Measurements from ENCODE around the gene ECHDC3.
"Not testable (repeated sequence)": the region's sequence is repeated elsewhere in the genome, so short reads cannot be mapped to it uniquely, and the experiment has no call there.

Gene ECHDC3

GRCh38 chr10:11704092-11704491 is 38.1 kb upstream of the ECHDC3 start:
- H3K27me3 ChIP-seq (ENCODE audit: control insufficient read depth, insufficient read depth, low read length), result no peaks in the 10 kb centered on the region
- no peak for DNase-seq (ENCODE audit: low read depth, low spot score)
- no peaks in the 10 kb centered on the region for H3K9me3 ChIP-seq (ENCODE audit: control insufficient read depth, insufficient read depth, low read length)
- no peak overlapping the region for H3K27ac ChIP-seq (ENCODE audit: low read length)
- H3K36me3 ChIP-seq (ENCODE audit: control insufficient read depth, insufficient read depth, low read length), result no peaks in the 10 kb centered on the region
- no peaks in the 10 kb centered on the region for H3K4me1 ChIP-seq (ENCODE audit: control insufficient read depth, insufficient read depth, low read length)
- H3K4me3 ChIP-seq (ENCODE audit: low read length), result no peak overlapping the region
- no CpG with 5 or more reads among the region's 8 CpGs for WGBS (ENCODE audit: insufficient coverage, insufficient read length)

- DNase-seq (ENCODE audit: low read depth, low spot score), result no peak
- Histone ChIP-seq H3K4me3 (ENCODE audit: low read length) (no peak overlapping the region), H3K27me3 (ENCODE audit: control insufficient read depth, insufficient read depth, low read length) (no peaks in the 10 kb centered on the region), H3K9me3 (ENCODE audit: control insufficient read depth, insufficient read depth, low read length) (no peaks in the 10 kb centered on the region), H3K36me3 (ENCODE audit: control insufficient read depth, insufficient read depth, low read length) (no peaks in the 10 kb centered on the region), H3K27ac (ENCODE audit: low read length) (no peak overlapping the region), H3K4me1 (ENCODE audit: control insufficient read depth, insufficient read depth, low read length) (no peaks in the 10 kb centered on the region)
- no CpG with 5 or more reads among the region's 4 CpGs for WGBS (ENCODE audit: insufficient coverage, insufficient read length)
Observed at GRCh38 chr10:11705722-11706121, 36.5 kb upstream of the ECHDC3 start.

GRCh38 chr10:11706895-11707567 is 35.2 kb upstream of the ECHDC3 start:
- WGBS (ENCODE audit: insufficient coverage, insufficient read length), result no CpG with 5 or more reads among the region's 10 CpGs
- no peak for DNase-seq (ENCODE audit: low read depth, low spot score)
- Histone ChIP-seq H3K36me3 (ENCODE audit: control insufficient read depth, insufficient read depth, low read length) (no peaks in the 10 kb centered on the region), H3K4me1 (ENCODE audit: control insufficient read depth, insufficient read depth, low read length) (no peaks in the 10 kb centered on the region), H3K27ac (ENCODE audit: low read length) (no peak overlapping the region), H3K4me3 (ENCODE audit: low read length) (no peak overlapping the region), H3K27me3 (ENCODE audit: control insufficient read depth, insufficient read depth, low read length) (no peaks in the 10 kb centered on the region), H3K9me3 (ENCODE audit: control insufficient read depth, insufficient read depth, low read length) (no peaks in the 10 kb centered on the region)

- DNase-seq (ENCODE audit: low read depth, low spot score), result no peak
- WGBS (ENCODE audit: insufficient coverage, insufficient read length), result no CpG with 5 or more reads among the region's 16 CpGs
- no peak overlapping the region for H3K4me3 ChIP-seq (ENCODE audit: low read length)
- no peak overlapping the region for H3K27ac ChIP-seq (ENCODE audit: low read length)
- H3K36me3 ChIP-seq (ENCODE audit: control insufficient read depth, insufficient read depth, low read length), result no peaks in the 10 kb centered on the region
- H3K9me3 ChIP-seq (ENCODE audit: control insufficient read depth, insufficient read depth, low read length), result no peaks in the 10 kb centered on the region
- H3K27me3 ChIP-seq (ENCODE audit: control insufficient read depth, insufficient read depth, low read length), result no peaks in the 10 kb centered on the region
- H3K4me1 ChIP-seq (ENCODE audit: control insufficient read depth, insufficient read depth, low read length), result no peaks in the 10 kb centered on the region
Observed at GRCh38 chr10:11707624-11708350, 34.4 kb upstream of the ECHDC3 start.

- WGBS (ENCODE audit: insufficient coverage, insufficient read length), result no CpG with 5 or more reads among the region's 6 CpGs
- not testable (repeated sequence) for H3K4me3 ChIP-seq (ENCODE audit: low read length); H3K27me3 ChIP-seq (ENCODE audit: control insufficient read depth, insufficient read depth, low read length); H3K9me3 ChIP-seq (ENCODE audit: control insufficient read depth, insufficient read depth, low read length); H3K4me1 ChIP-seq (ENCODE audit: control insufficient read depth, insufficient read depth, low read length); DNase-seq (ENCODE audit: low read depth, low spot score); H3K36me3 ChIP-seq (ENCODE audit: control insufficient read depth, insufficient read depth, low read length); H3K27ac ChIP-seq (ENCODE audit: low read length)
Observed at GRCh38 chr10:11708801-11709200, 33.4 kb upstream of the ECHDC3 start.

GRCh38 chr10:11712744-11713143 is 29.4 kb upstream of the ECHDC3 start:
- WGBS (ENCODE audit: insufficient coverage, insufficient read length), result no CpG with 5 or more reads among the region's 7 CpGs
- Histone ChIP-seq H3K4me1 (ENCODE audit: control insufficient read depth, insufficient read depth, low read length) (no peaks in the 10 kb centered on the region), H3K36me3 (ENCODE audit: control insufficient read depth, insufficient read depth, low read length) (no peaks in the 10 kb centered on the region), H3K27me3 (ENCODE audit: control insufficient read depth, insufficient read depth, low read length) (no peaks in the 10 kb centered on the region), H3K9me3 (ENCODE audit: control insufficient read depth, insufficient read depth, low read length) (no peaks in the 10 kb centered on the region), H3K4me3 (ENCODE audit: low read length) (no peak overlapping the region), H3K27ac (ENCODE audit: low read length) (no peak overlapping the region)
- no peak for DNase-seq (ENCODE audit: low read depth, low spot score)

- H3K4me1 ChIP-seq (ENCODE audit: control insufficient read depth, insufficient read depth, low read length), result no peaks in the 10 kb centered on the region
- whole genome bisulfite sequencing (ENCODE audit: insufficient coverage, insufficient read length), result no CpG with 5 or more reads among the region's 15 CpGs
- H3K36me3 ChIP-seq (ENCODE audit: control insufficient read depth, insufficient read depth, low read length), result no peaks in the 10 kb centered on the region
- no peaks in the 10 kb centered on the region for H3K9me3 ChIP-seq (ENCODE audit: control insufficient read depth, insufficient read depth, low read length)
- H3K4me3 ChIP-seq (ENCODE audit: low read length), result no peak overlapping the region
- no peak overlapping the region for H3K27ac ChIP-seq (ENCODE audit: low read length)
- no peak for DNase-seq (ENCODE audit: low read depth, low spot score)
- H3K27me3 ChIP-seq (ENCODE audit: control insufficient read depth, insufficient read depth, low read length), result no peaks in the 10 kb centered on the region
Observed at GRCh38 chr10:11713186-11713743, 28.9 kb upstream of the ECHDC3 start.

- no peak for DNase-seq (ENCODE audit: low read depth, low spot score)
- no CpG with 5 or more reads among the region's 10 CpGs for WGBS (ENCODE audit: insufficient coverage, insufficient read length)
- H3K27ac ChIP-seq (ENCODE audit: low read length), result no peak overlapping the region
- no peaks in the 10 kb centered on the region for H3K9me3 ChIP-seq (ENCODE audit: control insufficient read depth, insufficient read depth, low read length)
- H3K4me3 ChIP-seq (ENCODE audit: low read length), result no peak overlapping the region
- H3K27me3 ChIP-seq (ENCODE audit: control insufficient read depth, insufficient read depth, low read length), result no peaks in the 10 kb centered on the region
- H3K36me3 ChIP-seq (ENCODE audit: control insufficient read depth, insufficient read depth, low read length), result no peaks in the 10 kb centered on the region
- H3K4me1 ChIP-seq (ENCODE audit: control insufficient read depth, insufficient read depth, low read length), result no peaks in the 10 kb centered on the region
Observed at GRCh38 chr10:11713963-11714362, 28.2 kb upstream of the ECHDC3 start.

- Histone ChIP-seq H3K27ac (ENCODE audit: low read length) (no peak overlapping the region), H3K4me3 (ENCODE audit: low read length) (no peak overlapping the region), H3K36me3 (ENCODE audit: control insufficient read depth, insufficient read depth, low read length) (no peaks in the 10 kb centered on the region), H3K9me3 (ENCODE audit: control insufficient read depth, insufficient read depth, low read length) (no peaks in the 10 kb centered on the region), H3K4me1 (ENCODE audit: control insufficient read depth, insufficient read depth, low read length) (no peaks in the 10 kb centered on the region), H3K27me3 (ENCODE audit: control insufficient read depth, insufficient read depth, low read length) (no peaks in the 10 kb centered on the region)
- WGBS (ENCODE audit: insufficient coverage, insufficient read length), result no CpG with 5 or more reads among the region's 9 CpGs
- no peak for DNase-seq (ENCODE audit: low read depth, low spot score)
Observed at GRCh38 chr10:11714750-11715365, 27.3 kb upstream of the ECHDC3 start.

GRCh38 chr10:11715815-11716494 is 26.2 kb upstream of the ECHDC3 start:
- no CpG with 5 or more reads among the region's 13 CpGs for WGBS (ENCODE audit: insufficient coverage, insufficient read length)

More at GRCh38 chr10:11715815-11716494, 26.2 kb upstream of the ECHDC3 start:
- H3K27me3 ChIP-seq (ENCODE audit: control insufficient read depth, insufficient read depth, low read length), result no peaks in the 10 kb centered on the region
- no peak for DNase-seq (ENCODE audit: low read depth, low spot score)
- H3K4me3 ChIP-seq (ENCODE audit: low read length), result no peak overlapping the region
- H3K4me1 ChIP-seq (ENCODE audit: control insufficient read depth, insufficient read depth, low read length), result no peaks in the 10 kb centered on the region
- no peak overlapping the region for H3K27ac ChIP-seq (ENCODE audit: low read length)
- no peaks in the 10 kb centered on the region for H3K36me3 ChIP-seq (ENCODE audit: control insufficient read depth, insufficient read depth, low read length)
- no peaks in the 10 kb centered on the region for H3K9me3 ChIP-seq (ENCODE audit: control insufficient read depth, insufficient read depth, low read length)

Measured in iPS DF 6.9 (cell line).